Effector memory CD8-positive, alpha-beta T cell (primary cell): Measurements from ENCODE around the gene MAZ.

ENCODE experiments used
- ATAC-seq: fragments of 150-1000 bp; cut with Tn5 transposase; replicated peaks from 2 replicates; pipeline ENCODE4 v1.10.0; 2021; ENCODE audit warnings: mild to moderate bottlenecking, moderate library complexity
- DNase-seq, 3 experiments: peaks; one replicate each; pipeline ENCODE4 v3.0.0; 2021
- H3K27ac Mint-ChIP-seq, 2 donors: one replicate each; pipeline ENCODE4 v1.8.0; 2022; ENCODE audit warnings: mild to moderate bottlenecking in 2 of 2, mixed read lengths in 2 of 2, moderate library complexity in 2 of 2
- H3K27me3 Mint-ChIP-seq, 2 donors: one replicate each; pipeline ENCODE4 v1.8.0; 2022; ENCODE audit warnings: mixed read lengths in 2 of 2
- H3K36me3 Mint-ChIP-seq: one replicate; pipeline ENCODE4 v1.8.0; 2022; ENCODE audit warnings: mild to moderate bottlenecking, moderate library complexity, mixed read lengths; ENCODE audit not compliant: insufficient read depth
- H3K4me1 Mint-ChIP-seq, 2 donors: one replicate each; pipeline ENCODE4 v1.8.0; 2022; ENCODE audit warnings: low read depth in 2 of 2, mixed read lengths in 2 of 2
- H3K4me3 Mint-ChIP-seq, 2 donors: one replicate each; pipeline ENCODE4 v1.8.0; 2022; ENCODE audit warnings: mild to moderate bottlenecking in 2 of 2, mixed read lengths in 2 of 2, moderate library complexity in 2 of 2
- H3K9me3 Mint-ChIP-seq, 2 donors: one replicate each; pipeline ENCODE4 v1.8.0; 2022; ENCODE audit warnings: mixed read lengths in 2 of 2

MAZ gene

DNA sequence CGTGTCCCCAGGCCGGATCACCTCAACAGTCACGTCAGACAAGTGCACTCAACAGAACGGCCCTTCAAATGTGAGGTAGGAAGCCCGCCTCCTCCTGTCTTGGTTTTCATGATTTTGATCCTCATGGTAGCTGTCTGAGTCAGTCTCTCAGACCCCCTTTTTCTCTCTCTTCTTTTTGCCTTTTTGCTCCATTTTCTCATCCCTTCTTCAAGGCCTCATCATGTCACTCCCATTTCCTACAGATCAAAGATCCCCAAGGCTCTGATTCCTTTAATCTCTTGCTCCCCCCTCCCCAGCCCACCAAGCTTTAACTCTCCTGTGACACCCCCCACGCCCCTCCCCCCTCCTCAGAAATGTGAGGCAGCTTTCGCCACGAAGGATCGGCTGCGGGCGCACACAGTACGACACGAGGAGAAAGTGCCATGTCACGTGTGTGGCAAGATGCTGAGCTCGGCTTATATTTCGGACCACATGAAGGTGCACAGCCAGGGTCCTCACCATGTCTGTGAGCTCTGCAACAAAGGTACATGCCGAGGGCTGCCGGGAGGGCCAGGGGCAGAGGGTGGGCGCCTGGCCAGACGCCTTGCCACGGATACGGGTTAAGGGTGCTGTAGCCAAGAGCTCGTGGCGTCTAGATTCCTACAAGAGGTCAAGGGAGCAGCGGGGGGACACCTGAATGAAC, 2.0 kb downstream of the MAZ start:
- peak overlapping the region; percentile 83 to 95 for H3K4me3 Mint-ChIP-seq
- ATAC-seq (no peak), DNase-seq (peak in 1 of 3 experiments; percentile 24)
- H3K4me1 Mint-ChIP-seq = peaks cover 48 to 53% of the 10 kb centered on the region in 2 donors
- H3K27me3 Mint-ChIP-seq = no peaks in the 10 kb centered on the region
- peaks cover 75% of the 10 kb centered on the region for H3K36me3 Mint-ChIP-seq
- no peaks in the 10 kb centered on the region for H3K9me3 Mint-ChIP-seq
- peak overlapping the region; percentile 94 to 96 for H3K27ac Mint-ChIP-seq

DNA sequence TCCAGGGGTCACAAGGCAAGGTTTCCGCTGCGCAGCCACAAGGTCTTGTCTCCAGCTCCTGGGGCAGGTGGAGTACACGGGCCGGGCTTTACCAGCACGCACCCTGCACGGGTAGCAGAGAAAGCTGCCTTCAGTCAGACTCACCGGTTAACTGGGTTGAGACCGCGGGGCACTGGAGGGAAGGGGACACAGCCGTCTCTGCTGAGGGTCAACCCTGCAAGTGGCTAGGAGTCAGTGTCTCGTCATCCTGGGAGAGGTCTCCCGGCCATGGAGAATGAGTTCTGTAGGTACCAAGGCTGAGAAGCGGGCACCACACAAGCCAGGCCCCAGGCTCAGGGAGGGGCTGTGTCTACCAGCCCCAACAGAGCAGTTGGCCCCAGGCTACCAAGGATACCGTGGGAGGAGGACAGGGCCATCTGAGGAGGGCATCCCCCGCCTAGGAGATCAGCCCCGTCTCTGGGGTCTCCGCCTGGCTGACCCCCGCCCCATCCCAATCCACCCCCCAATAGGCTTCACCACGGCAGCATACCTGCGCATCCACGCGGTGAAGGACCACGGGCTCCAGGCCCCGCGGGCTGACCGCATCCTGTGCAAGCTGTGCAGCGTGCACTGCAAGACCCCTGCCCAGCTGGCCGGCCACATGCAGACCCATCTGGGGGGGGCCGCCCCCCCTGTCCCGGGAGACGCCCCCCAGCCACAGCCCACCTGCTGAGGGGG, 2.9 kb downstream of the MAZ start:
- Mint-ChIP-seq H3K36me3 (peaks cover 69% of the 10 kb centered on the region), H3K27ac (peak overlapping the region; percentile 94 to 96), H3K27me3 (no peaks in the 10 kb centered on the region), H3K4me3 (peak overlapping the region; percentile 83 to 95), H3K4me1 (peaks cover 43 to 52% of the 10 kb centered on the region in 2 donors), H3K9me3 (no peaks in the 10 kb centered on the region)
- ATAC-seq = no peak
- DNase-seq = no peak

DNA sequence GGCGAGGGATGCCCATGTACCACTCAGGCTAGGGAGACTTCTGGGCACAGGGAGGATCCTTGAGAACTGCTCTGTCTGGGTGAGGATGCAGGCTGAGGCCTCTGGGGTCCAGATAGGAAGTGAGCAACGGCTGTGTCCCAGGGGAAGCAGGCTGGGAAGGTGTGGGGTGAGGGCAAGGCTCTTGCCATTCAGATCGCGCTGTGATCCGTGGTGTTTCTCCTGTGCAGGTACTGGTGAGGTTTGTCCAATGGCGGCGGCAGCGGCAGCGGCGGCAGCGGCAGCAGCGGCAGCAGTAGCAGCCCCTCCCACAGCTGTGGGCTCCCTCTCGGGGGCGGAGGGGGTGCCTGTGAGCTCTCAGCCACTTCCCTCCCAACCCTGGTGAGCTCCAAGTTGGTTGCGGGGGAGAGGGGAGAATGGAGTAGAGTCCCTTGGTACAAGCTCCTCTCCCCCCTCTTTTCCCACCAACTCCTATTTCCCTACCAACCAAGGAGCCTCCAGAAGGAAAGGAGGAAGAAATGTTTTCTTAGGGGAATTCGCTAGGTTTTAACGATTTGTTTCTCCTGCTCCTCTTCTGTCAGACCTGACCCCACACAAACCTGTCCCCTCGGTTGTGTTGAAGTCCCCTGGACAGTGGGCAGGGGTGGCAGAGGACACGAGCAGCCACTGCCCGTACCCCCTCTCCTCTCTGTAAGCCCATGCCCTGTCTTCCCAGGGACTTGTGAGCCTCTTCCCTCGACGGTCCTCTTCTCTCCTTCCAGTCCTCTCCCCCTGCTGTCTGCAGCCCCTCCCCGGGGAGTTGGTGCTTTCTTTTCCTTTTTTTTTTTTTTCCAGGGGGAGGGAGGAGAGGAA, 3.7 kb downstream of the MAZ start:
- H3K27ac Mint-ChIP-seq = peak overlapping the region; percentile 91 to 94
- no peaks in the 10 kb centered on the region for H3K27me3 Mint-ChIP-seq
- peaks cover 45 to 53% of the 10 kb centered on the region in 2 donors for H3K4me1 Mint-ChIP-seq
- no peaks in the 10 kb centered on the region for H3K9me3 Mint-ChIP-seq
- DNase-seq (peak; percentile 63 to 65 (median 63)), ATAC-seq (no peak)
- H3K4me3 Mint-ChIP-seq = peak overlapping the region; percentile 83 to 95
- H3K36me3 Mint-ChIP-seq = peaks cover 64% of the 10 kb centered on the region

- Mint-ChIP-seq H3K36me3 (peaks cover 64% of the 10 kb centered on the region), H3K4me1 (peaks cover 48 to 55% of the 10 kb centered on the region in 2 donors), H3K27me3 (no peaks in the 10 kb centered on the region), H3K4me3 (peak overlapping the region; percentile 83 to 95), H3K27ac (peak overlapping the region; percentile 91 to 94), H3K9me3 (no peaks in the 10 kb centered on the region)
- ATAC-seq (no peak), DNase-seq (no peak)
These were observed 4.4 kb downstream of the MAZ start for GRCh38 chr16:29810699-29811169.

GRCh38 chr16:29811170-29811895, 5.0 kb downstream of the MAZ start:
- Mint-ChIP-seq H3K27me3 (no peaks in the 10 kb centered on the region), H3K4me3 (peak overlapping the region; percentile 83 to 95), H3K27ac (peak overlapping the region; percentile 91 to 94), H3K4me1 (peaks cover 52 to 58% of the 10 kb centered on the region in 2 donors), H3K36me3 (peaks cover 66% of the 10 kb centered on the region), H3K9me3 (no peaks in the 10 kb centered on the region)
- peak; percentile 57 to 65 (median 61) for DNase-seq
- peak; percentile 21 for ATAC-seq

DNA sequence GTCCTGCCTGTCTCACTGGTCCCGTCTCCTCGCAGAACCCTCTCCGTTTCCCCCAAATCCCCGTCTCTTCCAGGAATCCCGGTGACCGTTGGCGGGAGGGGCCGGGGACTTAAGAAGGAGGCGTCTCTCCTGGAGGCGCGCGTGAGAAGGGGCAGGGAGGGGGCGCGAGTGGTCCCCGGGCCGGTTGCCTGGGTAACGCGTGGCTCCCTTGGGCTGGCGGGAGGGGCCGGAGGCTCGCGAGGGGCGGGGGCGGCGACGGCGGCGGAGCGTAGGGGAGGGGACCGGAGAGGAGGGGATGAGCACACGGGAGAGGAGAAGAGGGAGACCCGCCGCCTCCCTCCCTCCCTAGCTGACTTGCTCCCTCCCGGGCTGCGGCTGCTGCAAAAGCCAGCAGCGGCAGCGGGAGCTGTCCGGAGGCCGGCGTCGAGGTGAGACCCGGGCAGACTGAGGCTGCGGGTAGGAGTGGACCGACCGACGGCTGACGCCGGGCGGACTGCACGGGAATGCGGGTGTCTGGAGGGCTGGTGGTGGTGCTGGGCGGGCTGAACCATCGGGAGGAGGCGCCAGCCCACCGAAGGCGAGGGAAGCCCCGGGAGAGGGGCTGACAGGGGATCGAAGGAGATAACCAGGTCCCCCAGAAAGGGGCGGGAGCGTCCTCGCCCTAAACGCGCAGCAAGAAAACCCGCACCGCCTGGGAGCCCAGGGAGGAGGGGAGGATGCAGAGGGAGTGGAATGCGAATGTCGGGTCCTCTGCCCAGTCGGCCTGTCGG, 5.8 kb downstream of the MAZ start, which contains the start of gene PRRT2:
PRRT2 (plus strand) TSS at position 298 of the 770 bp plus-strand sequence. CDS start 862 bp downstream, outside the sequence.
- H3K27me3 Mint-ChIP-seq = no peaks in the 10 kb centered on the region
- no peaks in the 10 kb centered on the region for H3K9me3 Mint-ChIP-seq
- ATAC-seq (no peak), DNase-seq (peak in 1 of 3 experiments; percentile 23)
- H3K36me3 Mint-ChIP-seq = peaks cover 70% of the 10 kb centered on the region
- H3K27ac Mint-ChIP-seq = peak within 1 kb of the TSS; percentile 91 to 94
- H3K4me3 Mint-ChIP-seq = peak within 1 kb of the TSS; percentile 83 to 95
- H3K4me1 Mint-ChIP-seq = peaks cover 60 to 64% of the 10 kb centered on the region in 2 donors

- H3K9me3 Mint-ChIP-seq = no peaks in the 10 kb centered on the region
- peaks cover 58 to 63% of the 10 kb centered on the region in 2 donors for H3K4me1 Mint-ChIP-seq
- peak overlapping the region in 1 of 2 donors; percentile 21 for H3K27ac Mint-ChIP-seq
- peaks cover 68% of the 10 kb centered on the region for H3K36me3 Mint-ChIP-seq
- ATAC-seq (no peak), DNase-seq (no peak)
- no peaks in the 10 kb centered on the region for H3K27me3 Mint-ChIP-seq
- peak overlapping the region; percentile 83 to 95 for H3K4me3 Mint-ChIP-seq
These were observed 6.7 kb downstream of the MAZ start for GRCh38 chr16:29812754-29813643.

- H3K27me3 Mint-ChIP-seq = no peaks in the 10 kb centered on the region
- peak overlapping the region; percentile 91 to 93 for H3K4me3 Mint-ChIP-seq
- peaks cover 57 to 63% of the 10 kb centered on the region in 2 donors for H3K4me1 Mint-ChIP-seq
- H3K36me3 Mint-ChIP-seq = peaks cover 68% of the 10 kb centered on the region
- no peak for DNase-seq
- no peaks in the 10 kb centered on the region for H3K9me3 Mint-ChIP-seq
- no peak for ATAC-seq
- H3K27ac Mint-ChIP-seq = peak overlapping the region in 1 of 2 donors; percentile 67
These were observed 7.6 kb downstream of the MAZ start for GRCh38 chr16:29813644-29814562.

DNA sequence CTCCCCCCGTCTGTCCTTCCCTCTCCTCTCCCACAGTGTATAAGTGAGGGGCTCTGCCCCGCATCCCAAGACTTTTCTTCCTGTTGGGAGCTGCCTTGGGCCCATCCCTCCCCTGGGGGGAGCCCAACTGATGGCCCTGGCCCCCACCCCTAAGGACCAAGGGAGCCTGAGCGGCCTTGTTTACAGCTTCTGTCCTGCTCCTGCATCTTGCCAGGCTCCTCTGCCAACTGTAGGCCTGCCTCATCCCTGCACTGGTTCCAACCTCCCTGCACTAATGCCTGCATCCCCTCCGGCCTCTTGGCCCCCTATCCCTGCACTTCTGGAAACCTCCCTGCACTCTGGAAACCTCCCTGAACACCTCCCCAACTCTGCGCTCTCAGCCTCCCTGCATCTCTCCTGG, 8.3 kb downstream of the MAZ start:
- peak overlapping the region; percentile 63 to 67 for H3K27ac Mint-ChIP-seq
- DNase-seq (no peak), ATAC-seq (no peak)
- H3K4me3 Mint-ChIP-seq = peak overlapping the region; percentile 91 to 93
- H3K9me3 Mint-ChIP-seq = no peaks in the 10 kb centered on the region
- H3K27me3 Mint-ChIP-seq = no peaks in the 10 kb centered on the region
- peaks cover 71% of the 10 kb centered on the region for H3K36me3 Mint-ChIP-seq
- peaks cover 60 to 66% of the 10 kb centered on the region in 2 donors for H3K4me1 Mint-ChIP-seq

DNA sequence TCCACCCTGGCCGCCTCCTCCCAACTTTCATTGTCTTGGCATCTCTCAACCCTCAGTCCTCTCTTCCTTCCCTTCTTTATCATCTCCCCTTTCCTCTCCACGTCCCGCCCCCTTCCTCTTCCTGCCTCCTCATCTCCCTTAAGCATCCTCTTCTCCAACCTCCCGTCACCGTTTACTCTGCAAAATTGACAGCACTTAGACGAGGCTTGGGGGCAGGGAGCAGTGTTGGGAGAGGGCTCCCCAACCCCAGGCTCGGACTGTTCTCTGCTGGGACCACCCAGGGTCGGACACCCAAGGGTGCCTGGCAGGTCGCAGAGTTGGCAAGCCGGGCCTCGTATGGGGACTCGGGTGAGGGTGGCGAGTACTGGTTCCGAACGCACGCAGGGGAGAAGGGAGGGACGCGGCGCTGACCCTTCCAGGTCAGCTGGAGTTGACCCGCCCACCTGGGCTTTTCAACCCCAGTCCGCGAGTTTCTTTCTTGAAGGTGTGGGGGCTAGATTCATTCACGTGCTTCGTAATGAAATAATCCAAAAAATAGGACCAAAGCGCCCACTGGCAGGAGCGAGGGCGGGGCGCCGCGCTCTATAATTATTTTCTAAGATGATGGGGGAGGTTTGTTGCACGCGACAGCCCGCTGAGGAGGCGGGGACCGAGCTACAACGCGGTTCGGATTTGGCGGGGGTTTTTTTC, 8.8 kb downstream of the MAZ start:
- Mint-ChIP-seq H3K36me3 (peaks cover 71% of the 10 kb centered on the region), H3K4me3 (peak overlapping the region; percentile 91 to 93), H3K4me1 (peaks cover 62 to 67% of the 10 kb centered on the region in 2 donors), H3K27ac (peak overlapping the region; percentile 63 to 95), H3K9me3 (no peaks in the 10 kb centered on the region), H3K27me3 (no peaks in the 10 kb centered on the region)
- ATAC-seq (peak; percentile 6), DNase-seq (no peak)
